COLO668 (cell line): ENCODE data around the gene ANKRD31.
"Not testable (repeated sequence)": the region's sequence is repeated elsewhere in the genome, so short reads cannot be mapped to it uniquely, and the experiment has no call there.

Source experiments
- DNase-seq: peaks from one replicate; lab custom pipeline; 2025; ENCODE audit not compliant: unreplicated experiment; lab: John Stamatoyannopoulos, UW

Gene ANKRD31

GRCh38 chr5:75235711-75236110 lies 967 bp downstream of the ANKRD31 start:
- no peak for DNase-seq

GRCh38 chr5:75234251-75234650 lies 2.4 kb downstream of the ANKRD31 start:
- DNase-seq: no peak

GRCh38 chr5:75226916-75227315 lies 9.8 kb downstream of the ANKRD31 start:
- DNase-seq: no peak

GRCh38 chr5:75225506-75225905 lies 11.2 kb downstream of the ANKRD31 start:
- DNase-seq: no peak

GRCh38 chr5:75220787-75221186 lies 15.9 kb downstream of the ANKRD31 start:
- not testable (repeated sequence) for DNase-seq

GRCh38 chr5:75214928-75215327 lies 21.8 kb downstream of the ANKRD31 start:
- no peak for DNase-seq

GRCh38 chr5:75214409-75214808 lies 22.3 kb downstream of the ANKRD31 start:
- no peak for DNase-seq

GRCh38 chr5:75203604-75204003 lies 33.1 kb downstream of the ANKRD31 start:
- DNase-seq: no peak

GRCh38 chr5:75202935-75203334 lies 33.7 kb downstream of the ANKRD31 start:
- no peak for DNase-seq

- DNase-seq: no peak
These were observed 35.9 kb downstream of the ANKRD31 start for GRCh38 chr5:75200776-75201175.

GRCh38 chr5:75199946-75200345 lies 36.7 kb downstream of the ANKRD31 start:
- DNase-seq: no peak

- no peak for DNase-seq
These were observed 37.6 kb downstream of the ANKRD31 start for GRCh38 chr5:75199071-75199470.

GRCh38 chr5:75197745-75198144 lies 38.9 kb downstream of the ANKRD31 start:
- DNase-seq: no peak

- no peak for DNase-seq
These were observed 43.9 kb downstream of the ANKRD31 start for GRCh38 chr5:75192804-75193203.

- DNase-seq: no peak
These were observed 44.4 kb downstream of the ANKRD31 start for GRCh38 chr5:75192264-75192663.

GRCh38 chr5:75190227-75190626 lies 46.5 kb downstream of the ANKRD31 start:
- DNase-seq: no peak

GRCh38 chr5:75189353-75189752 lies 47.3 kb downstream of the ANKRD31 start:
- DNase-seq: no peak

GRCh38 chr5:75185763-75186162 lies 50.9 kb downstream of the ANKRD31 start:
- DNase-seq: no peak

GRCh38 chr5:75176009-75176408 lies 60.7 kb downstream of the ANKRD31 start:
- not testable (repeated sequence) for DNase-seq

- not testable (repeated sequence) for DNase-seq
These were observed 61.8 kb downstream of the ANKRD31 start for GRCh38 chr5:75174872-75175271.

GRCh38 chr5:75169516-75169915 lies 67.2 kb downstream of the ANKRD31 start:
- no peak for DNase-seq

GRCh38 chr5:75168026-75168735 lies 68.5 kb downstream of the ANKRD31 start:
- no peak for DNase-seq

- DNase-seq: no peak
These were observed 69.3 kb downstream of the ANKRD31 start for GRCh38 chr5:75167345-75167744.
